PC-9 (cell line): ENCODE results near the gene MYO3B. TPM values are rescaled to one million over a fixed set of nuclear protein-coding genes. Genes with fewer than 3 reads are reported as not detected.

Source experiments
- BruUV-seq: library from RNA; stranded (reverse); fragments of 400-500 nt; replicated peaks from 2 replicates; lab custom pipeline; 2021; lab: Mats Ljungman, UMichigan
- CTCF ChIA-PET: fragments of 300-600 bp; sonication (Branson Sonifier 250); formaldehyde crosslinking; loops from one replicate; lab custom pipeline; 2022; ENCODE audit warnings: antibody characterized with exemption; lab: Charles Lee
- POLR2A ChIA-PET: fragments of 300-600 bp; sonication (Branson Sonifier 250); formaldehyde crosslinking; loops from one replicate; lab custom pipeline; 2022; ENCODE audit warnings: antibody characterized with exemption; ENCODE audit not compliant: unreplicated experiment; lab: Charles Lee
- DNase-seq, 2 experiments: peaks; one replicate each; pipeline versions ENCODE4 v3.0.0 to v3.0.0-alpha.2; 2015 to 2022; ENCODE audit warnings: mixed read lengths in 1 of 2
- H2AFZ ChIP-seq: fragments of 200-600 bp; sonication (generic); 2 replicates; pipeline ENCODE4 v1.8.1; 2017; ENCODE audit warnings: antibody characterized with exemption
- H3F3A ChIP-seq: fragments of 200-600 bp; sonication (generic); 2 replicates; pipeline ENCODE4 v1.8.1; 2017; ENCODE audit warnings: antibody characterized with exemption, mild to moderate bottlenecking, low read depth; ENCODE audit not compliant: insufficient read depth
- H3K27ac ChIP-seq: fragments of 200-600 bp; sonication (generic); 2 replicates; pipeline ENCODE4 v1.6.1; 2016; ENCODE audit warnings: mixed run types
- H3K27me3 ChIP-seq: fragments of 200-600 bp; sonication (generic); 2 replicates; pipeline ENCODE4 v1.6.1; 2016; ENCODE audit warnings: low read depth, mixed run types; ENCODE audit not compliant: insufficient read depth
- H3K36me3 ChIP-seq: fragments of 200-600 bp; sonication (generic); 2 replicates; pipeline ENCODE4 v1.6.1; 2016; ENCODE audit warnings: low read depth, mixed run types
- H3K4me1 ChIP-seq: fragments of 200-600 bp; sonication (generic); replicated peaks from 2 replicates; pipeline ENCODE4 v1.6.1; 2016; ENCODE audit warnings: mixed run types; ENCODE audit not compliant: insufficient read depth
- H3K4me2 ChIP-seq: fragments of 200-600 bp; sonication (generic); 2 replicates; pipeline ENCODE4 v1.6.1; 2017; ENCODE audit warnings: mixed run types
- H3K4me3 ChIP-seq: fragments of 200-600 bp; sonication (generic); 2 replicates; pipeline ENCODE4 v1.6.1; 2016; ENCODE audit warnings: mixed run types
- H3K79me2 ChIP-seq: fragments of 200-600 bp; sonication (generic); 2 replicates; pipeline ENCODE4 v1.6.1; 2017; ENCODE audit warnings: low read depth, mixed run types
- H3K9me2 ChIP-seq: fragments of 200-600 bp; sonication (generic); 2 replicates; pipeline ENCODE4 v1.8.1; 2017; ENCODE audit warnings: mild to moderate bottlenecking; ENCODE audit not compliant: insufficient read depth
- H3K9me3 ChIP-seq: fragments of 200-600 bp; sonication (generic); 2 replicates; pipeline ENCODE4 v1.8.1; 2016; ENCODE audit warnings: low read depth; ENCODE audit not compliant: insufficient read depth
- H4K20me1 ChIP-seq: fragments of 200-600 bp; sonication (generic); 2 replicates; pipeline ENCODE4 v1.8.1; 2017; ENCODE audit not compliant: insufficient read depth
- EZH2 ChIP-seq: fragments of 200-600 bp; sonication (generic); IDR thresholded peaks from 2 replicates; pipeline ENCODE4 v1.8.0; 2017; ENCODE audit warnings: antibody characterized with exemption, low read depth
- intact Hi-C: fragments of 100-400 bp; cut with micrococcal nuclease; formaldehyde crosslinking; loops from one replicate; pipeline ENCODE4 v1.10.0; 2022; ENCODE audit not compliant: unreplicated experiment
- total RNA-seq: library from RNA; stranded (reverse); gene quantifications from 2 replicates; pipeline ENCODE4 v1.2.3, GENCODE V29; 2021
- TF ChIP-seq, protein P1 (sequence below): fragments of 200-600 bp; sonication (generic); conservative IDR thresholded peaks from 2 replicates; pipeline ENCODE4 v1.6.1; 2017; ENCODE audit warnings: mixed run types, antibody characterized with exemption, mild to moderate bottlenecking, moderate library complexity

MYO3B gene
- total RNA-seq, 1 experiment from 2014 or later = 5.3 TPM

DNA sequence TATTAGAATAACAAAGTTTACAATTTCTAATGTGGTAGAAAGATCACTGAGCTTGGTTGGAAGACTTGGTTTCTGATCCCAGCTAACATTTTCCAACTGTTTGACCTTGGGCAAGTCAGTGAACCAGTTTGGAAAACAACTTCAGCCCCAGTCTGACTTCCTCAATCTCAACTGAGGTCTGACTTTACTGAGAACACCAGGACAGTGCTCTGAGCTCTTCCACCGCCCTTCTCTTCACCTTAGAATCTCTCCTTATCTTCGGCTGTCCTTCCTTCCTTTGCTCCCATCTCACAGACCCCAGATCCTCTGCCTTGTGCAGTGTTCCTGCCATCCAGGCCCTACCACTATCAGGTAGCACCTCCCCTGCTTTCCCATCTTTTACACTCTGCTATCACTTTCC, 343.4 kb downstream of the MYO3B start:
- Histone ChIP-seq H3K4me2 (no peak overlapping the region), H3K79me2 (no peaks in the 10 kb centered on the region), H3K9me3 (no peaks in the 10 kb centered on the region), H3K27me3 (no peaks in the 10 kb centered on the region), H2AFZ (no peak overlapping the region), H4K20me1 (no peaks in the 10 kb centered on the region), H3K36me3 (no peaks in the 10 kb centered on the region), H3K27ac (no peak overlapping the region), H3K4me3 (no peak overlapping the region), H3K9me2 (no peaks in the 10 kb centered on the region), H3F3A (no peaks in the 10 kb centered on the region), H3K4me1 (peaks cover 14% of the 10 kb centered on the region)
- ChIA-PET POLR2A (no interaction called here), CTCF (interaction anchor here (0.5 kb wide), 1 partner anchor 8 kb away, joined by 3 read pairs; no protein-coding TSS in a partner anchor)
- no peak for DNase-seq
- BruUV-seq = no TSS peak
- TF ChIP-seq, protein P1, sequence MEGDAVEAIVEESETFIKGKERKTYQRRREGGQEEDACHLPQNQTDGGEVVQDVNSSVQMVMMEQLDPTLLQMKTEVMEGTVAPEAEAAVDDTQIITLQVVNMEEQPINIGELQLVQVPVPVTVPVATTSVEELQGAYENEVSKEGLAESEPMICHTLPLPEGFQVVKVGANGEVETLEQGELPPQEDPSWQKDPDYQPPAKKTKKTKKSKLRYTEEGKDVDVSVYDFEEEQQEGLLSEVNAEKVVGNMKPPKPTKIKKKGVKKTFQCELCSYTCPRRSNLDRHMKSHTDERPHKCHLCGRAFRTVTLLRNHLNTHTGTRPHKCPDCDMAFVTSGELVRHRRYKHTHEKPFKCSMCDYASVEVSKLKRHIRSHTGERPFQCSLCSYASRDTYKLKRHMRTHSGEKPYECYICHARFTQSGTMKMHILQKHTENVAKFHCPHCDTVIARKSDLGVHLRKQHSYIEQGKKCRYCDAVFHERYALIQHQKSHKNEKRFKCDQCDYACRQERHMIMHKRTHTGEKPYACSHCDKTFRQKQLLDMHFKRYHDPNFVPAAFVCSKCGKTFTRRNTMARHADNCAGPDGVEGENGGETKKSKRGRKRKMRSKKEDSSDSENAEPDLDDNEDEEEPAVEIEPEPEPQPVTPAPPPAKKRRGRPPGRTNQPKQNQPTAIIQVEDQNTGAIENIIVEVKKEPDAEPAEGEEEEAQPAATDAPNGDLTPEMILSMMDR = no peak
- no peak for TF ChIP-seq EZH2
- intact Hi-C loops = no loop called here

DNA sequence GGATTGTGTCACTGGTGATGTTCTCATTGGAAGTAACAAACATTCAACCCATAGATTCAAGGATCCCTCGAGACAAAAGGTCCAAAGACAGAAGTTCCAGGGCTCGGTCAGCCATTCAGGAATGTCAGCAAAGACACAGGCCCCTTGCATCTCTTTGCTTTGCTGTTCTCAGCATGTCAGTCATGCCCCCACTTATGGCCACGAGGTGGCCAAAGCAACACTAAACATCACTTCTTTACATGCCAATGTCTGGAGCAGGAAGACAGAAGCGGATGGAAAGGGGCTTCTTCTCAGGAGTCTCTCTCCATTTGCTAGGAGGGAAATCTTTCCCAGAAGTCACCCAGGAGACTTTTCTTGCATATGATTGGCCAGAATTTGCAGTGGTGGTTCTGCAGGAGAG, 345.6 kb downstream of the MYO3B start:
- Histone ChIP-seq H3K4me1 (peaks cover 14% of the 10 kb centered on the region), H3K9me3 (no peaks in the 10 kb centered on the region), H4K20me1 (no peaks in the 10 kb centered on the region), H3K4me3 (no peak overlapping the region), H2AFZ (no peak overlapping the region), H3F3A (no peaks in the 10 kb centered on the region), H3K9me2 (no peaks in the 10 kb centered on the region), H3K27me3 (no peaks in the 10 kb centered on the region), H3K27ac (no peak overlapping the region), H3K36me3 (no peaks in the 10 kb centered on the region), H3K4me2 (no peak overlapping the region), H3K79me2 (no peaks in the 10 kb centered on the region)
- ChIA-PET POLR2A (no interaction called here), CTCF (no interaction called here)
- BruUV-seq = no TSS peak
- no peak for DNase-seq
- TF ChIP-seq EZH2 = no peak
- TF ChIP-seq, protein P1 = no peak
- intact Hi-C loops = no loop called here

DNA sequence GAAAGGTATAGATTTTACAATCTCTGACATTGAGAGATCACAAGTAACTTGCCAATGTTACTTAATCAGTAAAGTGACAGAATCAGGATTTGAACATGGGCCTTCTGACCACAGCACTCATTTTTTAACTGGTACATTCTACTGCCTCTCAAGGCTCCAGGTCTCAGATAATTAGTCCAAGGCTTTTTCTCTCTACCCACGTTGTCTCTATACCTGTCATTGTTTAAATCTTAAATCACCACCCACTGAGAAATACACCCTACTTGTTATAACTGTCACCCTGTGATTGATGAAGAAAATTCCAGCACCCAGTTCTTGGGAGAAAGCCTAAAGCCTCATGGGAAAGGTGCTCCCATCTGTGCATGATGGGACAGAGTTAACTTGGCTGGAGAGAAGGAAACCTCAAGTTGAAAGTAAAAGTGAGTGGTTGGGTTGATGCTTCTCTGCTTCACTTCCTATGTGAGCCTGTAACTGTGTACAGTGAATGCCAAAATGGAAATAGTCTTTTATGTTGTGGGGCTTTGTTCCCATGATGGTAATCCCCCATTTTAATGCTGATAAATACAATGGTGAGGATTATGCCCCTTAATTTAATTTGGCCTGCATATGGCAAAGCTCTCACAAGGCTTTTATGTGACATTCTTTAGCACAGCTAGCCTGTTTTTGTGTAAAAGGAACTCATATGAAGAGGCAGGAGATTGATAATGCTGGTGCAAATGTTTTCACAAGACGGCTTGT, 347.1 kb downstream of the MYO3B start:
- intact Hi-C loops = loop anchor here (1.0 to 5.0 kb wide), 2 partner anchors 84 to 118 kb away; no protein-coding TSS in a partner anchor
- peak in 1 of 2 experiments; percentile 1 for DNase-seq
- Histone ChIP-seq H2AFZ (no peak overlapping the region), H3F3A (no peaks in the 10 kb centered on the region), H3K36me3 (no peaks in the 10 kb centered on the region), H3K9me3 (no peaks in the 10 kb centered on the region), H4K20me1 (no peaks in the 10 kb centered on the region), H3K27ac (no peak overlapping the region), H3K4me2 (peak overlapping the region; percentile 21), H3K79me2 (no peaks in the 10 kb centered on the region), H3K9me2 (no peaks in the 10 kb centered on the region), H3K27me3 (no peaks in the 10 kb centered on the region), H3K4me1 (peaks cover 14% of the 10 kb centered on the region), H3K4me3 (no peak overlapping the region)
- no TSS peak for BruUV-seq
- ChIA-PET POLR2A (interaction anchor here (0.8 kb wide), 1 partner anchor 8 kb away, joined by 8 read pairs; no protein-coding TSS in a partner anchor), CTCF (interaction anchor here (1.1 kb wide), 1 partner anchor 15 kb away, joined by 13 read pairs; no protein-coding TSS in a partner anchor)
- no peak for TF ChIP-seq EZH2
- TF ChIP-seq, protein P1 = no peak
